Endothelial cell of hepatic sinusoid (primary cell): Measurements from ENCODE around the gene PRMT2.
"Not testable (repeated sequence)": the region's sequence is repeated elsewhere in the genome, so short reads cannot be mapped to it uniquely, and the experiment has no call there.

Source experiments
- in situ Hi-C: cut with HindIII; loops from 2 replicates; pipeline ENCODE4 v1.10.0; 2017; ENCODE audit warnings: low sequenced_read_pairs

The PRMT2 gene

DNA sequence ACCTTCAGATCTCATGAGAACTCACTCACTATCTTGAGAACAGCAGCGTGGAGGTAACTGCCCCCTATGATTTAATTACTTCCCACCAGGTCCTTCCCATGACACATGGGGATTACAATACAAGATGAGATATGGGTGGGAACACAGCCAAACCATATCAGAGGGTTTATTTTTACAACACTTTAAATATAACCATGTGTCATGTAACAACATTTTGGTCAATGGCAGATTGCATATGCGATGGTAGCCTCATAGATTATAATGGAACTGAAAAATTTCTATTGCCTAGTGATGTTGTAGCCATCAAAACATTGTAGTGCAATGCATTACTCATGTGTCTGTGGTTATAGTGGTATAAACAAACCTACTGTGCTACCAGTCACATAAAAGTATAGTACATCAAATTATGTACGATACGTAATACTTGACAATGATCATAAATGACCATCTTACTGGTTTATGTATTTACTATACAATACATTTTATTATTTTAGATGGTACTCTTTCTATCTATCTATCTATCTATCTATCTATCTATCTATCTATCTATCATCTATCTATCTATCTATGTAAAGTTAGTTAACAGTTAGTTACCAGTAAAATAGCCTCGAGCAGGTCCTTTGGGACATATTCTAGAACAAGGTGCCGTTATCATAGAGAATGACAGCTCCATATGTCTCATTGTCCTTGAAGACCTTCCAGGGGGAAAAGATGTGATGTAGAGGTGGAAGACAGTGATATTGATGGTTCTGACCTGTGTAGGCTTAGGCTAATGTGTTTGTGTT, 18.0 kb upstream of the PRMT2 start:
- in situ Hi-C loops: no loop called here

DNA sequence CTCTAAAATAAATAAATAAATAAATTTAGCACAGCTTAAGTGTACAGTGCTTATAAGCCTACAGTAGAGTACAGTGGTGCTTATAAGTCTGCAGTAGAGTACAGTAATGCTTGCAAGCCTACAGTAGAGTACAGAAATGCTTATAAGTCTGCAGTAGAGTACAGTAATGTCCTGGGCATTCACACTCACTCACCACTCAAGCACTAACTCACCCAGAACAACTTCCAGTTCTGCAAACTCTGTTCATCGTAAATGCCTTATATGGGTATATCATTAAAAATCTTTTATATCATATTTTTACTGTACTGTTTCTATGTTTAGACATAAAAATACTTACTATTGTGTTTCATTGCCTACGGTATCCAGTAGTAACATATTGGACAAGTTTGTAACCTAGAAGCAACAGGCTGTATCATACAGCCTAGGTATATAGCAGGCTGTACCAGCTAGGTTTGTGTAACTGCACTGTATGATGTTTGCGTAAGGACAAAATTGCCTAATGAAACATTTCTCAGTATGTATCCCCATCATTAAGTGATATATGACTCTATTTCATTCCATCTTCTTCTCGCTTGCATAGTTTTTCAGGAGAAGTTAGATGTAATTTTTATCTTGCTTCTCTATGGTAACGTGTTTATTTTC, 16.6 kb upstream of the PRMT2 start:
- in situ Hi-C loops: no loop called here

DNA sequence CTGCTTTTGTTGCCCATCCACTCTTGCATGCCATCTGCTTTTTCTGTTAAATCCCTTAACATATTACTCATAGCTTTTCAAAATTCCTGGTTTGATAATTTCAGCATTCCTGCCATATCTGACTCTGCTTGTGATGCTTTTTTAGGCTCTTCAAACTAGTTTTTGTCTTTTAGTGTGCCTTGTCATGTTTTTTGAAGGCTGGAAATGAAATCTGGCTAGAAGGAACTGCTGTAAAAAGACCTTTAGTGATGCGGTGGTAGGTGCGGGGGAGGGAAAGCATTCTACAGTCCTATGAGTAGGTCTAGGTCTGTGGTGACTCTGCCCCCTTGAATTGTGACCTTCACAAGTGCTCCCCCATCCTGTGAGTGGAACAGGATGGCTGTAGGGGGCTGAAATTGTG, 15.6 kb upstream of the PRMT2 start:
- in situ Hi-C loops: no loop called here

DNA sequence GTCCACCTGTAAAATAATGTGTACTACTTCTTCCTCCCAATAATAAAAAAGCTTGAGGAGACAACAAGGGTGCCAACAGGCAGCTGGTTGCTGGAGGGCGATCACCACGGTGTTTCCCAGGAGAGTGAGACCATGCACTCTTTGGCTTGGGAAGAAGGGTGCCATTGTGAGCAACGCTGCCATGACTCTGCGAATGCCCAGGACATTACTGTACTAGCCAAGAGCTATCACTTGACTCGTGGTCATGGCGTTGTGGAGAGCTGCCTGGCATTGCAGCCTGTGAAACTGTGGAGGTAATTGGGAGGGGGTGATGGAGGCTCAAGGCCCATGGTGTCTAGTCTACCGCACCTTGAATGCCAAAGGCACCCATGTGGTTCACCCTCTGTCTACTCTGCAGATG, 14.6 kb upstream of the PRMT2 start:
- in situ Hi-C loops: no loop called here

GRCh38 chr21:46621457-46622182, 13.9 kb upstream of the PRMT2 start:
- in situ Hi-C loops: no loop called here

DNA sequence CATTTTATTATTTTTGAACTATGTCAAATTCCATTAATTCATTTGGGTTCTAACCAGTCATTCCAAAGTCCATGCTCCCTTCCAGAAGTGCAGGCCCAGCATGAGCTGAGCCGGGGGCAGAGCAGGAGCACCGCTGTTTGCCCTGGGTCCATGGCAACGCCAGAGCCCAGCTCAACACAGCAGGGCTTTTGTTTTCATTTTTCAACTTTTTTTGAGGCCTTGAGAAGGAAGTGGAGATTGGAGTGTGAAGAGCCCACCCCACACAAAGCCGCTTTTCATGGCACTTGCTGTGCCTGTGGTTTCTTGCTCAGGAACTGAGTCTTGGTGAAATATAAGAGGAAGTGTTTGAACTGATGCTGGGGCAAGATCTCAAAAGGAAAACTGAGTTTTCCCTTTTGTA, 13.2 kb upstream of the PRMT2 start:
- in situ Hi-C loops: no loop called here

- in situ Hi-C loops: no loop called here
Observed at GRCh38 chr21:46624050-46624449, 11.4 kb upstream of the PRMT2 start.

GRCh38 chr21:46625759-46626158, 9.7 kb upstream of the PRMT2 start:
- in situ Hi-C loops: no loop called here

DNA sequence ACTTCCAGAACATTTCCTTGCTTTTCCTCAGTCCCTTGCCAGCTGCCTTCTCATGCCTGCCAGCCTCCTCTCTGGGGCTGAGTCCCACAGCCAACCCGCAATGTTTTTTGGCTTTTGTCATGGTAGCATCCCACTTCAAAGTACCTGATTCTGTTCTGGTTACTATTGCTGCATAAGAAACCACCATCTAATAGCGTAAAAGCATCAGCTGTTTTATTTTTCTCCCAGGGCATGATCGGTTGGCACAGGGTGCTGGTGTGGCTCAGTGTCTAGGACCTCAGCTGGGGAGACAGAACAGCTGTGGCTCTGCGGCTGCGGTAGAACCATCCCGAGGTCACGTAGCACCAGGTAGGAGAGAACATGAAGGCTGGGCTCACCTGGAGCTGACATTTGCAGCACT, 8.9 kb upstream of the PRMT2 start:
- in situ Hi-C loops: no loop called here

- in situ Hi-C loops: no loop called here
Observed at GRCh38 chr21:46626975-46627501, 8.4 kb upstream of the PRMT2 start.

GRCh38 chr21:46627726-46628125, 7.7 kb upstream of the PRMT2 start:
- in situ Hi-C loops: no loop called here

DNA sequence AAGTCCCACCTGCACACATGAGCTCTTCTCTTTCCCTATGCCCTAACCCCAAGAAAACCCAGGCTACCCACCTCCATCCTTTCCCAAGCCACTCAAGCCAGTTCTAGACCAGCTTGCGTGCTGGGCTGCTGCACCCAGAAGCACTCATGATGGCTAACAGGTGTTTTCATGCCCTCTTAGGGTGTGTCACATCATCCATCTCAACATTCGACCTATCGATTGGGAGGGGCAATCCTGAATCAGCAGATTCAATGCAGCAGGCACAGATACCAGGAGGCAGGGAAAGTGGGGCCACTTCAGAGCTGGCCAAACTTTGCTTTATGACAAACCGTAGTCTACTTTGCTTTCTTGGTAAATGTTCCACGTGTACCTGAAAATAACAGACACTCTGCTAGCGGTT, 6.6 kb upstream of the PRMT2 start:
- in situ Hi-C loops: no loop called here

DNA sequence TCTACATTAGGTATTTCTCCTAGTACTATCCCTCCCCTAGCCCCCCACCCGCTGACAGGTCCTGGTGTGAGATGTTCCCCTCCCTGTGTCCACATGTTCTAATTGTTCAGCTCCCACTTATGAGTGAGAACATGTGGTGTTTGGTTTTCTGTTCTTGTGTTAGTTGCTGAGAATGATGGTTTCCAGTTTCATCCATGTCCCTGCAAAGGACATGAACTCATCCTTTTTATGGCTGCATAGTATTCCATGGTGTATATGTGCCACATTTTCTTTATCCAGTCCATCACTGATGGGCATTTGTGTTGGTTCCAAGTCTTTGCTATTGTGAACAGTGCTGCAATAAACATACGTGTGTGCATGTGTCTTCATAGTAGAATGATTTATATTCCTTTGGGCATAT, 4.6 kb upstream of the PRMT2 start:
- in situ Hi-C loops: not testable (repeated sequence)

DNA sequence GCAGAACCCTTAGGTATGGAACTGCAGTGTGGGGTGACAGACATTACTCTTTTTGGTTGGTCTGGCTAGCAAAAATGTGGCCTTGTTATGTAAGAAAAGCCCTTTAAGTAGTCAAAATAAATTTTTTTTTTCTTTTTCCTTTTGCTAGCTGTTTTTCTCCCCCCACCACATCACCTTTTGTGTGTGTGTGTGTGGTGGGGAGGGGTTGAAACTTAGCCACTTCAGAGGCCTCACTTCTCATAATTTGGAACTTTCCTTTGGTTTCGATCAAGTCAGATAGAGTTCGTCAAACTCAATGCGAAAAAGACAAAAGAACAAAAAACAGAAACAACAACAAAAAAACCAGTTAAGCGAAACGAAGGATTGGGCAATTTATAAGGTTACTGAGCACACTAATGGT, 1.9 kb upstream of the PRMT2 start:
- in situ Hi-C loops: no loop called here

DNA sequence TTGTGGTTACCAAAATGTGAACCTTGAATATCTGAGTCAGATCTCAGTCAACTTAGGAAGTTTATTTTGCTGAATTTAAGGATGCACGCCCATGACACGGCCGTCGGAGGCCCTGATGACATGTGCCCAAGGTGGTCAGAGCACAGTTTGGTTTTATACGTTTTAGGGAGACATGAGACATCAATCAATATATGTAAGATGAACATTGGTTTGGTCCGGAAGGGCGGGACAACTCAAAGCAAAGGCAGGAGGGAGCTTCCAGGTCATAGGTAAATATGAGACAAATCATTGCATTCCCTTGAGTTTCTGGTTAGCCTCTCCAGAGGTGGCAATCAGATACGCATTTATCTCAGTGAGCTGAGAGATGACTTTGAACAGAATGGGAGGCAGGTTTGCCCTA, 1.0 kb upstream of the PRMT2 start:
- in situ Hi-C loops: no loop called here

GRCh38 chr21:46634966-46635323, 529 bp upstream of the PRMT2 start:
- in situ Hi-C loops: no loop called here

GRCh38 chr21:46636181-46636512, 673 bp downstream of the PRMT2 start:
- in situ Hi-C loops: no loop called here

GRCh38 chr21:46636550-46637285, 1.2 kb downstream of the PRMT2 start:
- in situ Hi-C loops: no loop called here

- in situ Hi-C loops: no loop called here
Observed at GRCh38 chr21:46637952-46638746, 2.7 kb downstream of the PRMT2 start.
